ENCODE results near the gene GMPS. TPM values are rescaled to one million over a fixed set of nuclear protein-coding genes. Genes with fewer than 3 reads are reported as not detected.

The GMPS gene
- total RNA-seq, 1 experiment from 2014 or later, result 43.3 TPM

- Histone ChIP-seq H3K79me2 (ENCODE audit: low read length) (peaks cover 100% of the 10 kb centered on the region), H3K4me2 (ENCODE audit: low read length) (no peak overlapping the region), H3K27me3 (ENCODE audit: low read length) (no peaks in the 10 kb centered on the region), H3K36me3 (ENCODE audit: low read depth, low read length) (no peaks in the 10 kb centered on the region), H2AFZ (ENCODE audit: low read length) (no peak overlapping the region), H4K20me1 (ENCODE audit: low read length) (peaks cover 45% of the 10 kb centered on the region), H3K9ac (ENCODE audit: low read length) (no peak overlapping the region), H3F3A (ENCODE audit: low read length, unreplicated experiment) (no peaks in the 10 kb centered on the region), H3K4me3 (ENCODE audit: low read length) (no peak overlapping the region), H3K9me3 (ENCODE audit: low read length) (no peaks in the 10 kb centered on the region), H3K4me1 (ENCODE audit: insufficient read depth, low read length) (peaks cover 5% of the 10 kb centered on the region), H3K27ac (ENCODE audit: low read length) (no peak overlapping the region), H3K9me2 (replicated peaks; ENCODE audit: low read length) (no peaks in the 10 kb centered on the region)
- no TSS peak for BruUV-seq (replicated peaks)
- intact Hi-C loops (cut with micrococcal nuclease), result no loop called here
- ChIA-PET CTCF (no interaction called here), POLR2A (ENCODE audit: unreplicated experiment) (no interaction called here)
- TF ChIP-seq EZH2phosphoT487 (IDR thresholded peaks at IDR 0.05; ENCODE audit: borderline replicate concordance, low read length) (no peak), CTCF (conservative IDR thresholded peaks at IDR 0.05; ENCODE audit: low read depth, low read length) (no peak), EZH2 (IDR thresholded peaks at IDR 0.05; ENCODE audit: low read length, unreplicated experiment) (no peak)
- ATAC-seq (no peak), DNase-seq (no peak)
Observed at GRCh38 chr3:155876037-155876436, 5.6 kb downstream of the GMPS start.

GRCh38 chr3:155876503-155876902, 6.1 kb downstream of the GMPS start:
- H3K4me2 ChIP-seq (ENCODE audit: low read length), result no peak overlapping the region

More at GRCh38 chr3:155876503-155876902, 6.1 kb downstream of the GMPS start:
- H3K9me2 ChIP-seq (replicated peaks; ENCODE audit: low read length), result no peaks in the 10 kb centered on the region
- ATAC-seq (no peak), DNase-seq (no peak)
- no TSS peak for BruUV-seq (replicated peaks)
- TF ChIP-seq CTCF (conservative IDR thresholded peaks at IDR 0.05; ENCODE audit: low read depth, low read length), result no peak
- TF ChIP-seq EZH2phosphoT487 (IDR thresholded peaks at IDR 0.05; ENCODE audit: borderline replicate concordance, low read length), result no peak
- no peak for TF ChIP-seq EZH2 (IDR thresholded peaks at IDR 0.05; ENCODE audit: low read length, unreplicated experiment)
- H3K79me2 ChIP-seq (ENCODE audit: low read length), result peaks cover 100% of the 10 kb centered on the region
- no peak overlapping the region for H3K4me3 ChIP-seq (ENCODE audit: low read length)
- peaks cover 47% of the 10 kb centered on the region for H4K20me1 ChIP-seq (ENCODE audit: low read length)
- H3F3A ChIP-seq (ENCODE audit: low read length, unreplicated experiment), result no peaks in the 10 kb centered on the region
- H2AFZ ChIP-seq (ENCODE audit: low read length), result no peak overlapping the region
- no peaks in the 10 kb centered on the region for H3K9me3 ChIP-seq (ENCODE audit: low read length)
- no peak overlapping the region for H3K9ac ChIP-seq (ENCODE audit: low read length)
- ChIA-PET CTCF (no interaction called here), POLR2A (ENCODE audit: unreplicated experiment) (no interaction called here)
- no peaks in the 10 kb centered on the region for H3K36me3 ChIP-seq (ENCODE audit: low read depth, low read length)
- no peaks in the 10 kb centered on the region for H3K27me3 ChIP-seq (ENCODE audit: low read length)
- intact Hi-C loops (cut with micrococcal nuclease), result no loop called here
- peaks cover 5% of the 10 kb centered on the region for H3K4me1 ChIP-seq (ENCODE audit: insufficient read depth, low read length)
- no peak overlapping the region for H3K27ac ChIP-seq (ENCODE audit: low read length)

All from PC-3 (cell line).